Measurements from ENCODE around the gene XRN1.

- TF ChIP-seq CTCF (IDR thresholded peaks at IDR 0.05) (no peak), POLR2A (IDR thresholded peaks at IDR 0.05) (no peak)
Measured at GRCh38 chr3:142270407-142270806, 177.4 kb downstream of the XRN1 start.
